Esophagus mucosa (tissue), 1 donor: ENCODE measurements around the gene DNAJC18. TPM values are rescaled to one million over a fixed set of nuclear protein-coding genes. Genes with fewer than 3 reads are reported as not detected.
"Not testable (repeated sequence)": the region's sequence is repeated elsewhere in the genome, so short reads cannot be mapped to it uniquely, and the experiment has no call there.

Source experiments
- ATAC-seq: fragments of 200-7000 bp; cut with Tn5 transposase; one replicate; pipeline ENCODE4 v1.9.1; 2020
- total RNA-seq: library from RNA; stranded (reverse); gene quantifications from one replicate; pipeline ENCODE4 v1.2.4, GENCODE V29; 2023
- donor health status: DM: yes; HTN: yes; CAD: no.

Gene DNAJC18
- 2.2 TPM for total RNA-seq

DNA sequence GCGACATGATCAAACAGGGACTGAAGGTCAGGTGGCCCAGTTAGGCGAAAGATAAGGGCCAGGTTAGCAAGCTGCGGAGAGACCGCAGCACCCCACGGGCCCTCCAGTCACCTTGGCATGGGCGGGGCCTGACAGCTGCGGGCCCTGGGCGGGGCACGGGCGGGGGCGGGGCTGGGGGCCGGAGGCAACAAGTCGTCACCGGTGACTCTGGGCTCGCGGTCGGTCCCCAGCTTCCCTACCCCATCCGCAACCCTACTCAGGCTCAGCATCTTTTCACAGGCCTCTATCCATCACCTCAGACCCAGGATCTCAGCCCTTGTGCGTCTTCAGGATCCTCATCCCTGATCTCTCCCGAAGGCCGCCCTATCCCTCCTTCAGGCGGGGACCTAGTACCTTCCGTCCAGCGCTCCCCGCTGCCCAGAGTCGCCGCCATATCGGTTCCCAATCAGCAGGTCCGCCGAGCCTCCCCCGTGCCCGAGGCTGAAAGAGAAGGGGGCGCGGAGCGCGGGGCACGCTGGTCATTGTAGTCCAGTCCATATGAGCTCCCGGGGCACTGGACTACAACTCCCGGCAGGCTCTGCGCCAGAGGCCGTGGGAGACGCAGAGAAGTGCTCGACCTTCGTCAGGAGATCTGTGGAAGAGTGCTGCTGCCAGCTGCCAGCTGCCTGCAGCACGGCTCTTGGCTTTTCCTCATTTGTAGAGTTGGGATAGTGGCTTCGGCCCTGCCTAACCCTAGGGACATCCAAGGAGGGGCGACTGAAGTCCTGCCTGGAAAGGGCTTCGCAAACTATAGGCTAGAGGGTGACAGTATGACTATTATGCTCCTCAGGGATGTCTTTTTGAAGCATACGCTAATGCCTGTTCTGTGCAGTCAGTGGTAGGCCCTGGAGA lies at the start of gene DNAJC18:
DNAJC18 (minus strand) TSS at position 513 of the 891 bp plus-strand sequence; CDS start at position 433, 80 bp downstream.
- peak; percentile 93 for ATAC-seq

DNA sequence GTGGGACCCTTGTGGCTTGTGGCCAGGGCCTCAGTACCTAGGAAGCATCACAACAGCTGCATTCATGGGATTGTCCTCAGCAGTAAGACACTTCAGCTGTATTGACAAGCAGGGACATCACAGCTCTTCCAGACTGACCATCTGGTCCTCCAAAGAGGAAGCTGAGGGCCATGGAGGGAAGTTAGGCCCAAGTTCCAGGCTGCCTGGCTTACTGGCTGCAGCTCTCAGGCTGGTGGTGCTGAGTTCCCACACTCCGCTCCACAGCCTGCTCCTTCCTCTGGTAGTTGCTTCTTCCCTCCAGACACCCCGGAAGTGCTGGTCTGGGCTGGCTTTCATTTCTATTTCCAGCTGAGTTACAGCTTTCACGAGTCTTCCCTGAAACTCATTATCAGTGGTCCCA lies 48.9 kb upstream of the DNAJC18 start:
- no peak for ATAC-seq

DNA sequence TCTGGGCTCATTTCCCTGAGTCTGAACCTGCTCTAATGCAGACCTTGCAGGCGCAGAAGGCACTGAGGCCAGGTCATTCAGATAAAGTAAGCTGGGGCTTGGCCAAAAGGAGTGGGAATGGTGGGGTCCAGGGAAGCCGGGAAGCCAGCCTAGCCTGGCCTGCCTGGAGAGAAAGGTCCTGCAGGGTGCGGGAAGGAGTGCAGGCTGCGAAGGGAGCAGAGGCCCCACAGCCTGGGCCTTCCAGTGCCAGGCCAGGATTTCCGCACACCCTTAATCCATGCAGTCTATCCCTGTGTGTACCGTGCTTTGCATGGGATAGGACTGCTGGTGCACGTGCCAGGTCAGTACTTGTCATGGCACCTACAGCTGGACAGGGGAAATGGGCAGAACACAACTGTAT lies 46.9 kb upstream of the DNAJC18 start:
- ATAC-seq: no peak

DNA sequence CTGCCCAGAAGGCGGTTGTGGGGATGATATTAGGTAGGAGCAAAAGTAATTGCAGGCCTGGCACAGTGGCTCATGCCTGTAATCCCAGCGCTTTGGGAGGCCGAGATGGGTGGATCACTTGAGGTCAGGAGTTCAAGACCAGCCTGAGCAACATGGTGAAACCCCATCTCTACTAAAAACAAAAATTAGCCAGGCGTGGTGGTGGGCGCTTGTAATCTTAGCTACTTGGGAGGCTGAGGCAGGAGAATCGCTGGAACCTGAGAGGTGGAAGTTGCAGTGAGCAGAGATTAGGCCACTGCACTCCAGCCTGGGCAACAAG lies 43.5 kb upstream of the DNAJC18 start:
- not testable (repeated sequence) for ATAC-seq

DNA sequence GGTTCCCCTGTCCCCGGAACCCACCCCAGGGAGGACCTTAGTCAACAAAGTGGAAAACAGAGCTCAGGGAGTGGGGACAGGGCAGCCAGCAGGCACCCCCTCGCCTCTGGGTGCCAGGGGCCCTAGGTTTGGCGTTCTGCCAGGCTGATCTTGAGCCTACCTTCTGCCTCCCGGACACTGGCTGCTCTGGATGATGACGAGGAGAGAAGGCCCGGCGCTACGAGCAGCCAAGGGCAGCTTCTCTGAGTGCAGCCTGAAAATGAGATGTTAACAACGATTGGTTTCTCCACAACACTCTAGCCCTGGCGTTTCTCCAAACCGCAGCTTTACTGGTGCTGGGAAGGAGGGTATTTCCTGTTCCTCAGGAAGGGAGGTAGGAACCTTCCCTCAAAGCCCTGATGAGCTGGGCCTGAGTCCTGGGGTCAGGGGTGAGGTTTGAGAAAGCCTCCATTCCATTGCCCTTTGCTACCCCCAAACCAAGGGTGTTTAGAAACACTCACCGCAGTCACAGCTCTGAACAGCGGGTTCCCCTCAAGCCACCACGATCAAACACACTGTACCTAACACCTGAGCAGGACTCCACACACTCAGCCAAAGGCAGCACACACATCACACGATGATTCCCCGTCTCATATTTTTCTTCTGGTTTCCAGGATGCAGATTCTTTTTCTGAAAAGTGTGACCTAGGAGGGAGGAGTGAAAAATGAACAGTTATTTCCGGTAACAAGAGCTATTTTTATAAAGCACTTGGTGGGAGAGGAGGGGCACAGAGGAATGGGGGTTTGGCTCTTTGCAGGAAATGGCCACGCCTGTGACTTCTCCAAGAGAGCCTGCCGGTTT lies 42.9 kb upstream of the DNAJC18 start, which contains the start of gene STING1:
STING1 (minus strand) TSS at position 709 of the 840 bp plus-strand sequence. CDS start 1,054 bp downstream, outside the sequence.
- ATAC-seq: peak; percentile 79

DNA sequence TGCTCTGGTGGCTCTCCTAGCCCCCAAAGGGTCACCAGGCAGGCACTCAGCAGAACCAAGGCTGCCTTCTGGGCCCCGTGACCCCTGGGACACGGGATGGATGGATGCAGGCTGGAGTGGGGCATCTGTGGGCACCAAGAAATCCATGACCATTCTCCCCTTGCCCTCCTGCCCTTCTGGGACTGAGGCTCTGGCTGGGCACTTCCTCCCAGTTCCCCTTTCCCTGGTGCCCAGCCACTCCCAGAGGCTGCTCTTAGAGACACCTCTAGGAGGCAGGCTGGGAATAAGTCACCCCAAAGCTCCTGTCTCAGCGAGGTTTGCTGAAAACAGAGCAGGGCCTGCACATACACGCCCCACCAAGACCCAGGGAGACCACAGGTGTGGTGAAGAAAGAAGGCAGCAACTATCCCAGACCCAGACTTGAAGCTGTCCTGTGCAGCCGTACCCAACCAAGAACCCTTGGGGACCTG lies 42.3 kb upstream of the DNAJC18 start:
- peak; percentile 80 for ATAC-seq

DNA sequence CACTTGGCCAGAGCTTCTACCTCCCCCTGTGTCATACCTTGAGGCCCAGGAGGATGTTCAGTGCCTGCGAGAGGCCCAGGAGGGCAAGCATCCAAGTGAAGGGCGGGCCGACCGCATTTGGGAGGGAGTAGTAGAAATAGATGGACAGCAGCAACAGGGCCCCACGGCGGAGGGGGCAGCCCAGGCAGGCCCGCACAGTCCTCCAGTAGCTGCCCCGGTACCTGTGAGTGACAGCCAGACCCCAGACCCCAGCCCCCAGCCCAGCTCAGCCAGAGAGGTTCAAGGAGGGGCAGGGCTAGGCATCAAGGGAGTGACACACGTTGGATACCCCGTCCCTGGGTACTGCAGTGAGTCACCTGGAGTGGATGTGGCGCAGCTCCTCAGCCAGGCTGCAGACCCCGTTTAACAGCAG lies 41.8 kb upstream of the DNAJC18 start:
- ATAC-seq: peak; percentile 55

DNA sequence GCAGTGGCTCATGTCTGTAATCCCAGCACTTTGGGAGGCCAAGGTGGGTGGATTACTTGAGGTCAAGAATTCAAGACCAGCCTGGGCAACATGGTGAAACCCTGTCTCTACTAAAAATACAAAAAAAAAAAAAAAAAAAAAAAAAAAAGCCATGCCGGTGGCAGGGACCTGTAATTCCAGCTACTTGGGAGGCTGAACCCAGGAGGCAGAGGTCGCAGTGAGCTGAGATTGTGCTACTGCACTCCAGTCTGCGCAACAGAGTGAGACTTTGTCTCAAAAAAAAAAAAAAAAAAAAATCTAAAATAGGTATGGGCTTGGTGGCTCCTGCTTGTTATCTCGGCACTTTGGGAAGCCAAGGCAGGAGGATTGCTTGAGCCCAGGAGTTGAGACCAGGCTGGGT lies 40.4 kb upstream of the DNAJC18 start:
- not testable (repeated sequence) for ATAC-seq

DNA sequence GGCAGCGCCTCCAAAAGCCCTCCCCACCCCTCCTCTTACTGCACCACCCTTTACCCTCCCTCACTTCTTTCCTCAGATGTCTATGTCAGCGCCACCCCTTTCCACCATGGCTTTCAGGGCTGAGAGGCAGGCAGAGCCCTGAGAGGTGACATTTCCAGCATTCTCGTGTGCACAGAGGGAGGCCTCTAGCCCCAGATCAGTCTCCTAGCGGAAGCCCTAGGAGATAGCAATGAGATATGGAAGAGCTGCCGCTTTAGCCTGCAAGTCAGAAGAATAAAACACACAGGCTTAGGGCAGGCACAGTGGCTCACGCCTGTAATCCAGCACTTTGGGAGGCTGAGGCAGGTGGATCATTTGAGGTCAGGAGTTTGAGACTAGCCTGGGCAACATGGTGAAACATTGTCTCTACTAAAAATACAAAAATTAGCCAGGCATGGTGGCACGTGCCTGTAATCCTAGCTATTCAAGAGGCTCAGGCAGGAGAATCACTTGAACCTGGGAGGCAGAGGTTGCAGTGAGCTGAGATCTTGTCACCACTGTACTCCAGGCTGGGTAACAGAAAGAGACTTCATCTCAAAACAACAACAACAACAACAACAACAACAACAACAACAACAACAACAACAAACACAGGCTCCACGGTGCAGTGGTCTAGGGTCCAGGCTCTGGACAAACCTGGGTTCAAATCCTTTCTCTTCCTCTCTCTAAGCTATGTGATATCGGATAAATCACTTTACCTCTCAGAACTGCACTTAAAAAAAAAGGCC lies 39.5 kb upstream of the DNAJC18 start:
- ATAC-seq: not testable (repeated sequence)

DNA sequence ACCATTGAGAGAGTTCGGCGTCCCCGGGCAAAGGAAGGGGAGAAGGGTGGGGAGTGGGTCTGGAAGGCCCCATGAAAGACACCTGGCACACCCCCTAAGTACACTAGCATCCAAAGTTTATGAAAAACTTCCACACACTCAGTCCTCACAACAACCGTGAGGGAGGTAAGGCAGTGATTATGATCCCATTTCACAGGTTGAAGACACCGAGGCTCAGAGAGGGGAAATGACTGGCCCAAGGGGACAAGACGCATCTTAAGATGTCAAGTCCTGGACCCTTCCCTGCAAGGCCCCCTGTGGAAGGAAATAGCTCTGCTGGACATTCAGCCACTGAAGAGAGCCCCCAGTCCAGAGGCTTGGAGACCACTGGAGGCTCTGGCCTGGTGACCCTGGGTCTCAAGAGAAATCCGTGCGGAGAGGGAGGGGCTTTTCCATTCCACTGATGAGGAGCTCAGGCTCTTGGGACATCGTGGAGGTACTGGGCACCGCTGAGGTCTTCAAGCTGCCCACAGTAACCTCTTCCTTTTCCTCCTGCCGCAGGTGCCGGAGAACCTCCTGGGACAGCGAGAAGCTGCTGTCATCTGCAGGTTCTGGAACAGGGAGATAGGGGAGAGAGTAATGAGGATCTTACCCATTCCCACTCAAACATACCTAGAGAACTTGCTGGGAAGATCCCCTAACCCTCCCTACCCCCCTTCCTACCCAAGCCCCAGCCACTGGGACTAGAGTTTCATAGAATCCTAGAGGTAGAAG lies 36.7 kb upstream of the DNAJC18 start:
- no peak for ATAC-seq

DNA sequence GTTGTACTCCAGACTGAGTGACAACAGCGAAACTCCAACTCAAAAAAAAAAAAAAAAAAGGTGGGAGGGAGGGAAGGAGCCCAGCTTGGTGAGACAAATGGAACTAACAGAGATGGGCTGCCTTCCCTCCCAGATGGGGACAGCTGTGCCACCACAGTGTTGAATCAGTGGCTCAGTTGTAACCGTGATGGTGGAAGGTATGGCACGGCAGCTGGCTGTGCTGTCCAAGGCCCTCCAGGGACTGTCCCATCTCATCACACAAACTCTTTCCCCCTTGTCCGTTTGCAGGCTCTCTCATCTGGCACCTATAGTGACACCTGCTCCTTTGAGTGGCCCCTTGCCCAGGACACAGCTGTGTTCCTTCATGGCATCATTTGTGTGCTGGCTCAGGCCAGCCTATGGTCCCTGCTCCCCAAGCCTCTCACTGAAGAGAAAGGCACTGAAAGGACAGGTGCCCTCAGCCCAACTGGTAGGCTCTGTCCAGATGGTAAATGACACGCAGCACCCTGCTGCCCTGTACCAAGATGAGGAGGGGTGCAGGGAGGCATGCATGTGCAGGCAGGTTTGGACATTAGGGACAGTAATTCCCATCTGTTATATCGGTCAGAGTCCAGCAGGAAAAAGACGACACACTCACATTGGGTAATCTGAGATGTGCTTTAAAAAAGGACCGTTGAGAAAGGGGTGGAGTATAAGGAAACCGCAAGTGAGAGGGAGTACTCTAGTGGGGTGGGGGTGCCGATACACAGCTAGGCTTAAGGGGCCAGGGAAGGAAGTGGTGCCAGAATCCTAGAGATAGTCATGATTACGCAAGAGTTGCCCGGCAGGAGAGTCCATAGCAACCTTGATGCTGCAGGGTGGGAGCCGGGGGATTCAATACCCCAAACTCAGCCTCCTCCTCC lies 35.8 kb upstream of the DNAJC18 start:
- no peak for ATAC-seq

DNA sequence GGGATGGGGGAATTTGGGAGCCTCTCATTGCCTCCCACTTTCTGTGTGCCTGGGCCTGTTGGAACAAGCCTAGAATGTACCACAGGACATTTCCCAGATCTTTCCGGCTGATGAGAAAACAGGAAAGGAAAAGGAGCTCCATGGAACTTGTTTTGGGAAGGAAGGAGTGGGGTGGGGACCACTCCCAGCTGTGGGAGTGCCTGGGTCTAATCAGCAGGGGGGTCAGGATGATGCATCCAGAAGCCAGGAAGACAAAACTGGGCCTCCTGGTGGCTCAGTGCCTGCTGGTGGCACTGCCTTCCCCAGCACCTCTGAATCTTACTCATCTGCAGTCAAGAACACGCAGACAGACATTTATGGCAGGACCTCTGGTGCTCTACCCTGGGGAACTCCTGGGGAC lies 34.2 kb upstream of the DNAJC18 start:
- peak; percentile 27 for ATAC-seq

DNA sequence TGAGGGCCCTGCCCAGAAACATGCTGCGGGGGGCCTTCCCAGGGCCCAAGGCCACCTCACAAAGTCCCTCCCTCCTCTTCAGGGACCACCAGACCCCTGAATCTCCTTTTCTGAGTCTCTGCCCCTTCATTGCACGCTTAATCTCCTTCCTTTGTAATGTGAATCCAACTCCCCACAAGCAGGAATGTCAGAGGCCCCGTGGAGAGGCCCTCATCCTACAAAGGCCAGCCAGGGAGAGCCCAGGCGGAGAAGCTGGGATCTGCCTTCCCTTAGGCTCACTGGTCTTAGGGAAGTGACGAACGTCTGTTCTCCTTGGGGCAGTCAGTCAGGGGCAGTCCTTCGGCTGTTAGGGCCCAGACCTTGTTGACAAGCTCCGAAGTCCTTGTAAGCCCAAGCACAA lies 33.8 kb upstream of the DNAJC18 start:
- no peak for ATAC-seq

DNA sequence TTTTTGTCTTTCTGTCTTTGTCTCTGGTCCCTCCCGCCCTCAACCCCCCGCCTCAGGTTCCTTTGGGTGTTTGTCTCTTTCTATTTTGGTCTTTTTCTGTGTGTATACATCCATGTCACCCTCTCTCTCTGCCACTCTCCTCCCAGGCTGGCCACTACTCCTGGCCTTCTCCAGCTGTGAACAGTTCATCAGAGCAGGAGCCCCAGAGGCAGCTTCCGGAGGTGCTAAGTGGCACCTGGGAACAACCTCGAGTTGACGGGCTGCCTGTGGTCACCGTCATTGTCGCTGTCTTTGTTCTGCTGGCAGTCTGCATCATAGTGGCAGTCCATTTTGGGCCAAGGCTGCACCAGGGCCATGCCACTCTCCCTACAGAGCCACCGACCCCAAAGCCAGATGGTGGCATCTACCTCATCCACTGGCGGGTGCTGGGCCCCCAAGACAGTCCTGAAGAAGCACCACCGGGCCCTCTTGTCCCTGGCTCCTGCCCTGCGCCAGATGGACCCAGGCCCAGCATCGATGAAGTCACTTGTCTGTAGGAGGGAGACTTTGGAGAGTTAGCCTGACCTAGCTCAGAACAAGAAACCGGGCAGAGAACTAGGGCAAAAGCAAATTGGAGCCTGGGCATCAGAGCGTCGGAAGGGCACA lies 33.2 kb upstream of the DNAJC18 start:
- no peak for ATAC-seq

DNA sequence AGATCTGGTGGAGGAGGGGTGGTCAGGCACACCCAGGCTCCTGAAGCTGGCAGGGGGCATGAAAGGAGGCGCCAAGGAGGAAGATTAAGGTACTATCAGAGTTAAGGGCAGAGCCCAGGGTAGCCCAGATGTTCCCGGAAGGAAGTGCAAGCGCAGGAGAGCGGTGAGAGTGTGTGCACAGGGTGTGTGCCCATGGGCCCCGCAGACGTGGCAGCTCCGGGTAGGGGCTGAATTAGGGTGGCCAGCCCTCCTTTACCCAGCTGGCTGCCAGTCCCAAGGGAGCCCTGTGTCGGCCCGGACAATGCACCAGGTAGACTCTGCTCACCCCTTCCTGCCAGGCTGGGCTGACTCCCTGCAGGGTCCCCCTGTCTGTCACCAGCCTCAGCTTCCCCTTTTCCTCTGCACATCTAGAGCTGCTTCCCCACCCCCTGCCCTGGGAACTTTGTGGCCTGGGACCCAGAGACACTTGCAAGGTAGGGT lies 31.5 kb upstream of the DNAJC18 start, which contains the start of gene SMIM33:
SMIM33 (plus strand) TSS at position 184 of the 480 bp plus-strand sequence; CDS start at position 302, 118 bp downstream.
- peak; percentile 13 for ATAC-seq

DNA sequence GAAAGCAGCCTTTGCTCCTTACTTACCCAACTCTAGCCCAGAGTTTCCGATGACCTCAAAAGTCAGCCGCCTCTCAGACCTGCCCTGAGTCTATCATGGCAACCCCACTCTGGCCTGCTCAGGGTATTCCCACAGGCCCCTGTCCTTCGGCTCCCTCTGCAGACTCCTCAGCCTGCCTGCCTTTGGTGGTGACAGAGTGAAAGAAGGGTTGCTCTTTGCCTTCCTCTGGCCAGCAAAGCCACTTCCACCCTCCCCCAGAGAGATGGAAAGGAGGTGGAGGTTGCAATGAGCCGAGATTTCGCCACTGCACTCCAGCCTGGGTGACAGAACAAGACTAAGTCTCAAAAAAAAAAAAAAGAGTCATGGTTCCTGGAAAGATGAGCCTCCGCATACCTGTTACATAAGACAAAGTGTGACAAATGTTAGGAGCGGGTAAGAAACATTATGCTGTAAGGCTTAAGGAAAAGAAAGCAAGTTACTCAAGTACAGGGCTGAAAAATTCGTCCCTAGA lies 29.2 kb upstream of the DNAJC18 start:
- peak; percentile 26 for ATAC-seq

DNA sequence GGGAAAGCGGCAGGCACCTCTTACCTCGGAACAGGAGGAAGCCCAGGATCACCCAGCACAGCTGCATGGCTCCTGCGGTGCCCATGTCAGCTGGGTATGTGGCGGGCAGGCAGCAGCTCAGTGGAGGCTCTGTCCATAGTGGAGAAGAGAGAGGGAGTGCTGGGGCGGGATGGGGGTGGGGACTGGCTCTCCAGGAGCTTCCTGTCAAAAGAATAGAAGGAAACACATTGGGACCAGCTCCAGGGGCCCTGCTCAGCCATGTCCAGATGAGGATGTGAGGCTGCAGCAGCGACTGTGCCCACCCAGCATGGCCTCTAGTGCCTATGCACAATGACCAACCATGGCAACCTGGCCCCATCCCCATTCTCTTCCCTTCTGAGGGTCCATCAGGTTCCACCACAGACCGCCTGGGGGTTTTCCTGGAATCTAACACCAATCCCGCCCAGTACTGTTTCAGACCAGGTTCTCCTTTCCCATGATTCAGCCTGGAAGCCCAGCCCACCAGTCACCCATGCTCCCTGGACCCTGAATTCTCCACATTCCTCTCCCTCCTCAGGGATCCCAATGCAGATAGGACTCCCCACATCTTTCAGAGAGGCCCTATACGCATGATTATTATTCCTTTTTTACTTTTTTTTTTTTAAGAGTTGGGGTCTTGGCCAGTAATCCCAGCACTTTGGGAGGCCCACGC lies 23.4 kb upstream of the DNAJC18 start, which contains the start of gene ECSCR:
ECSCR (minus strand) TSS at position 158 of the 691 bp plus-strand sequence; CDS start at position 85, 73 bp downstream.
- peak; percentile 32 for ATAC-seq

DNA sequence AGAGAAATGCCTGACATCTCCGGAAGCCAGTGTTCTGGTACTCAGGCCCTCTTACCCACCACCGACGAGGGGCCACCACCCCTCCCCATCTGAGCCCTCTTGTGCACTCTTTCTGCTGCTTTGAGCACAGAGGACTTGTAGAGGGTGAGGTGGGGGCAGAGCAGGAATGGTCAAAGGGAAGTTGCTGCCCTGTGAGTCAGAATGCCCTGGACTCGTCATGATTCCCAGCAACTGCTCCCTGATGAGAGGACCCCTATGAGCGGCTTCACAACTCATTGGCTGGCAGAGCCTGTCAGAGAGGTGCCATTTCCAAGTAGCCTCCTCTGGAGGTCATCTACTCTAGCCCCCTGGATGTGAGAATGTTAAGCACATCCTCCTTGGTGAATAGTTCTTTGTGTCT lies 22.4 kb upstream of the DNAJC18 start:
- ATAC-seq: peak; percentile 46

DNA sequence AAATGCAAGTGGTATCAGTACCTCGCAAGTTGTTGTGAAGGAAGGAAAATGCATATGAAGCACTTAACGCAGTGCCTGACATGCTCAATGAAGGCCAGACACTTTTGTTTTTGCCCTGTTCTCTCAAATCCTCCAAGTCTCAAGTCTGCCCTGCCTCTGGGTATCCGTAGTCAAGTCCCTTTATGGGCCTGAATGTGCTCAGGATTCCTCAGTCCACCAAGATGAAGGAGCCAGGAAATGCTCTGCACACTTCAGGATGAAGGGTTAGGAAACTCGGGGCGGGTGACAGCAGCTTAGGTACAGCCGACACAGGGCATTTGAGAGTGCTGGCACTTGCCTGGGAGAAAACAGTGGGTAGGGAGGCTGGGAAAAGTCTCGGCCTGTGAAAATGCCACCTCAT lies 21.9 kb upstream of the DNAJC18 start:
- no peak for ATAC-seq
